ENCODE measurements around the gene SSR1. TPM values are rescaled to one million over a fixed set of nuclear protein-coding genes. Genes with fewer than 3 reads are reported as not detected.

Gene SSR1
- total and polyA plus RNA-seq, 2 of the 13 experiments (the other 11 are each of a cell fraction or from before 2014, with no cell fraction given) = 203 to 243 TPM

GRCh38 chr6:7238900-7239589 is 74.0 kb downstream of the SSR1 start (continued):
- TF ChIP-seq, protein P1, sequence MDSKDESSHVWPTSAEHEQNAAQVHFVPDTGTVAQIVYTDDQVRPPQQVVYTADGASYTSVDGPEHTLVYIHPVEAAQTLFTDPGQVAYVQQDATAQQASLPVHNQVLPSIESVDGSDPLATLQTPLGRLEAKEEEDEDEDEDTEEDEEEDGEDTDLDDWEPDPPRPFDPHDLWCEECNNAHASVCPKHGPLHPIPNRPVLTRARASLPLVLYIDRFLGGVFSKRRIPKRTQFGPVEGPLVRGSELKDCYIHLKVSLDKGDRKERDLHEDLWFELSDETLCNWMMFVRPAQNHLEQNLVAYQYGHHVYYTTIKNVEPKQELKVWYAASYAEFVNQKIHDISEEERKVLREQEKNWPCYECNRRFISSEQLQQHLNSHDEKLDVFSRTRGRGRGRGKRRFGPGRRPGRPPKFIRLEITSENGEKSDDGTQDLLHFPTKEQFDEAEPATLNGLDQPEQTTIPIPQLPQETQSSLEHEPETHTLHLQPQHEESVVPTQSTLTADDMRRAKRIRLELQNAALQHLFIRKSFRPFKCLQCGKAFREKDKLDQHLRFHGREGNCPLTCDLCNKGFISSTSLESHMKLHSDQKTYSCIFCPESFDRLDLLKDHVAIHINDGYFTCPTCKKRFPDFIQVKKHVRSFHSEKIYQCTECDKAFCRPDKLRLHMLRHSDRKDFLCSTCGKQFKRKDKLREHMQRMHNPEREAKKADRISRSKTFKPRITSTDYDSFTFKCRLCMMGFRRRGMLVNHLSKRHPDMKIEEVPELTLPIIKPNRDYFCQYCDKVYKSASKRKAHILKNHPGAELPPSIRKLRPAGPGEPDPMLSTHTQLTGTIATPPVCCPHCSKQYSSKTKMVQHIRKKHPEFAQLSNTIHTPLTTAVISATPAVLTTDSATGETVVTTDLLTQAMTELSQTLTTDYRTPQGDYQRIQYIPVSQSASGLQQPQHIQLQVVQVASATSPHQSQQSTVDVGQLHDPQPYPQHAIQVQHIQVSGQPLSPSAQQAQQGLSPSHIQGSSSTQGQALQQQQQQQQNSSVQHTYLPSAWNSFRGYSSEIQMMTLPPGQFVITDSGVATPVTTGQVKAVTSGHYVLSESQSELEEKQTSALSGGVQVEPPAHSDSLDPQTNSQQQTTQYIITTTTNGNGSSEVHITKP (CRISPR knock-in tag; IDR thresholded peaks at IDR 0.05; ENCODE audit: low read depth) = peak; percentile 25; the same call in 1 of the 2 replicates
- TF ChIP-seq ZSCAN22 (CRISPR knock-in tag; IDR thresholded peaks at IDR 0.05) = no peak
- TF ChIP-seq ZBTB4 (CRISPR knock-in tag; IDR thresholded peaks at IDR 0.05; ENCODE audit: borderline replicate concordance) = no peak
- TF ChIP-seq SP5 (CRISPR knock-in tag; IDR thresholded peaks at IDR 0.05; ENCODE audit: borderline replicate concordance, low read depth) = peak; percentile 69
- no peak for TF ChIP-seq HNRNPUL1 (IDR thresholded peaks at IDR 0.05; ENCODE audit: low read depth, low read length)
- peak; percentile 27 to 70; a peak in 1 of 4 replicates for TF ChIP-seq KLF16 (CRISPR knock-in tag; IDR thresholded peaks at IDR 0.05)
- no peak; the same call in none of the 2 replicates for TF ChIP-seq POGK (CRISPR knock-in tag; conservative IDR thresholded peaks at IDR 0.05)
- peak; percentile 62 to 94; a peak in 3 of 4 replicates for TF ChIP-seq HMGXB4 (CRISPR knock-in tag; IDR thresholded peaks at IDR 0.05; ENCODE audit: borderline replicate concordance in 1 of 2, low read depth in 1 of 2)
- TF ChIP-seq HIVEP1 (CRISPR knock-in tag; IDR thresholded peaks at IDR 0.05) = no peak
- no peak for TF ChIP-seq ZNF333 (CRISPR knock-in tag; IDR thresholded peaks at IDR 0.05; ENCODE audit: borderline replicate concordance)
- TF ChIP-seq GABPB1 (CRISPR knock-in tag; IDR thresholded peaks at IDR 0.05) = peak; percentile 80
- peak; percentile 61 for TF ChIP-seq KAT8 (CRISPR knock-in tag; IDR thresholded peaks at IDR 0.05)
